Gastrocnemius medialis (tissue), 4 donors: ENCODE results near the gene TMEM114. TPM values are rescaled to one million over a fixed set of nuclear protein-coding genes. Genes with fewer than 3 reads are reported as not detected.

ENCODE experiments used
- ATAC-seq, 2 donors: fragments of 150-250 bp; one replicate each; pipeline ENCODE4 v1.9.1; 2016
- DNase-seq, 2 donors: peaks; one replicate each; pipeline ENCODE4 v3.0.0-alpha.2; 2019
- H3K27ac ChIP-seq, 4 donors: fragments of 200-600 bp; sonication (generic); 1 replicate in 1 of 4; 2 replicates in 3 of 4; pipeline ENCODE4 v1.5.1; 2016 to 2018; ENCODE audit warnings: mild to moderate bottlenecking in 2 of 4, moderate library complexity in 1 of 4
- H3K27me3 ChIP-seq, 3 donors: fragments of 200-600 bp; sonication (generic) in 2 of 3; 1 replicate in 1 of 3; 2 replicates in 2 of 3; pipeline versions ENCODE4 v1.5.1 to v1.6.0; 2016 to 2019; ENCODE audit warnings: mild to moderate bottlenecking in 1 of 3, moderate library complexity in 1 of 3
- H3K36me3 ChIP-seq, 2 donors: fragments of 200-600 bp; sonication (generic) in 1 of 2; one replicate each; pipeline ENCODE4 v1.5.1; 2017 to 2018
- H3K4me1 ChIP-seq, 2 donors: fragments of 200-600 bp; sonication (generic) in 1 of 2; one replicate each; pipeline ENCODE4 v1.5.1; 2016 to 2017; ENCODE audit warnings: mild to moderate bottlenecking in 2 of 2
- H3K4me3 ChIP-seq, 4 donors: fragments of 200-600 bp; sonication (generic) in 3 of 4; 1 replicate in 1 of 4; 2 replicates in 3 of 4; pipeline ENCODE4 v1.5.1; 2016 to 2019; ENCODE audit warnings: mild to moderate bottlenecking in 2 of 4
- H3K9me3 ChIP-seq, 3 donors: fragments of 200-600 bp; sonication (generic) in 2 of 3; 1 replicate in 1 of 3; 2 replicates in 2 of 3; pipeline ENCODE4 v1.5.1; 2016 to 2019
- POLR2A ChIP-seq, 2 donors: fragments of 450-650 bp; IDR thresholded peaks; one replicate each; pipeline ENCODE4 v1.6.1; 2017; ENCODE audit warnings: antibody characterized with exemption in 2 of 2, mild to moderate bottlenecking in 2 of 2, moderate library complexity in 2 of 2
- in situ Hi-C, 4 donors: fragments of 200-750 bp; cut with MboI; loops; one replicate each; pipeline versions ENCODE4 v1.15.0 to v1.8.0; 2017; ENCODE audit warnings: low sequenced_read_pairs in 4 of 4
- intact Hi-C: fragments of 100-400 bp; cut with DNase I; formaldehyde crosslinking; loops from one replicate; pipeline ENCODE4 v1.15.1; 2023; ENCODE audit warnings: low total_unique reads
- total RNA-seq, 4 donors: library from RNA; depleted of rRNA; stranded (reverse); fragments of >200 nt; gene quantifications; one replicate each; pipeline versions ENCODE4 v1.1.0 to v1.2.3, GENCODE V29; 2016
- TF ChIP-seq, protein P1 (sequence below), 5 experiments: fragments of 450-650 bp in 3 of 5; fragments of 200-600 bp in 2 of 5; sonication (generic) in 2 of 5; IDR thresholded peaks in 4 of 5; conservative IDR thresholded peaks in 1 of 5; 1 replicate in 4 of 5; 2 replicates in 1 of 5; pipeline ENCODE4 v1.5.1; 2016 to 2019; ENCODE audit warnings: antibody characterized with exemption in 5 of 5, mild to moderate bottlenecking in 3 of 5, moderate library complexity in 3 of 5

The TMEM114 gene
- total RNA-seq, 4 donors from 2014 or later: not detected

DNA sequence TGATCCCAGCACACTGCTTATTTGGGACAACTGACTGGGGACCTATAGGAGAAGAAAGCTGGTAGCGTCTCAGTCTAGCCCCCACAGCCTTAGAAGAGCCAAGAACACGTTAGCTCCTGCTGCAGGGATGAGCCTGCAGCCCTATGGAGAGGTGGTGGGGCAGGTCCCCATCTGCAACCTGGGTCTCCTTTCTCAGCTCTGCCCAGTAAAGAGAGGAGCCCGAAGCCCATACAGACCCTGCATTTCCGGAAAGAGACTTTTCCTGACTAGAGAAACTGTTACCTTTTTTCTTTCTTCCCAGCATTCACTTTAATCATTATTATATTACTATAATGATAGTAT lies 32.0 kb upstream of the TMEM114 start:
- Histone ChIP-seq H3K27me3 (peaks cover 0 to 3% (median 0%) of the 10 kb centered on the region in 3 donors), H3K4me1 (peaks cover 18 to 27% of the 10 kb centered on the region in 2 donors), H3K4me3 (peak overlapping the region; percentile 90 to 96 (median 94)), H3K9me3 (no peaks in the 10 kb centered on the region), H3K36me3 (peaks cover 0 to 18% of the 10 kb centered on the region in 2 donors), H3K27ac (peak overlapping the region; percentile 91 to 96 (median 94))
- intact Hi-C loops: loop anchor here (5.0 kb wide), 1 partner anchor 55 kb away; no protein-coding TSS in a partner anchor
- no peak for DNase-seq
- TF ChIP-seq, protein P1, sequence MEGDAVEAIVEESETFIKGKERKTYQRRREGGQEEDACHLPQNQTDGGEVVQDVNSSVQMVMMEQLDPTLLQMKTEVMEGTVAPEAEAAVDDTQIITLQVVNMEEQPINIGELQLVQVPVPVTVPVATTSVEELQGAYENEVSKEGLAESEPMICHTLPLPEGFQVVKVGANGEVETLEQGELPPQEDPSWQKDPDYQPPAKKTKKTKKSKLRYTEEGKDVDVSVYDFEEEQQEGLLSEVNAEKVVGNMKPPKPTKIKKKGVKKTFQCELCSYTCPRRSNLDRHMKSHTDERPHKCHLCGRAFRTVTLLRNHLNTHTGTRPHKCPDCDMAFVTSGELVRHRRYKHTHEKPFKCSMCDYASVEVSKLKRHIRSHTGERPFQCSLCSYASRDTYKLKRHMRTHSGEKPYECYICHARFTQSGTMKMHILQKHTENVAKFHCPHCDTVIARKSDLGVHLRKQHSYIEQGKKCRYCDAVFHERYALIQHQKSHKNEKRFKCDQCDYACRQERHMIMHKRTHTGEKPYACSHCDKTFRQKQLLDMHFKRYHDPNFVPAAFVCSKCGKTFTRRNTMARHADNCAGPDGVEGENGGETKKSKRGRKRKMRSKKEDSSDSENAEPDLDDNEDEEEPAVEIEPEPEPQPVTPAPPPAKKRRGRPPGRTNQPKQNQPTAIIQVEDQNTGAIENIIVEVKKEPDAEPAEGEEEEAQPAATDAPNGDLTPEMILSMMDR (IDR thresholded peaks at IDR 0.05 in 4 of 5, conservative IDR thresholded peaks at IDR 0.05 in 1 of 5): no peak
- no peak for TF ChIP-seq POLR2A (IDR thresholded peaks at IDR 0.05)
- ATAC-seq: no peak
- in situ Hi-C loops: no loop called here

DNA sequence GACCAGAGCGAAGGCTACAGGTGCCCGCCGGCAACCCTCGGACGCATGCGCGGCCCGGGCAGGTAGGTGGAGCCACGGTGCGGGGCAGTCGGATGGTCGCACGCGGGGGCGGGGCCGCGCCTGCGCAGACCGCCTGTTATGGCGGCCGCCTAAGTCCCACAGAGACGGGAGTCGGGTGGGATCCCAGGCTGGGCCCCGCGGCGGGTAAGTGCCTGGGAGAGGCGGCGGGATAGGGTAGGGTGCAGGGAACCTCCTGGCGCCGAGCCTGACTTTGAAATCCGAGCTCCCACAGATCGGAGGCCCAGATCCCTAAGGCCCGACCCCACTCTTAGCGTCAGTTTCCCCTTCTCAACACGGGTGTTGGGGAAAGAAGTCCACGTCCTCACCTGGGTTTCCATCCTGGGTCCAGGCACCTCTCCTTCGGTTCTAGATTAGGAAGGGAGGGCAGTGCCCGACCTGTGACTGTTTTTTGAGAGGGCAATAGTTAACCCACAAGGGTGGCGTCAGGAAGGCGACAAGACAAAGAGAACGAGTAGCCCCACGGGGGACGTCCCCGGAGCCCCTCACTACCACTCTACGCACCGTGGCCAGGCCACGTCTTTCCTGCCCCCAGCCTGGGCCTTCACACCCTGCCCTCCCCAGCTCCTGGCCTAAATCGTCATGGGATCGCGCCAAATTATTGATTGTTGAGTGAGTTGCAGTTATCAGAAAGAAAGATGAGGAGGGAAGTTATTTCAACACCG lies 31.4 kb upstream of the TMEM114 start, which contains the start of gene METTL22:
Gene METTL22, plus strand, starts transcription at position 127 of the 743 bp plus-strand sequence. CDS start 3,968 bp downstream, outside the sequence.
- Histone ChIP-seq H3K27ac (peak within 1 kb of the TSS; percentile 91 to 96 (median 94)), H3K4me1 (peaks cover 18 to 27% of the 10 kb centered on the region in 2 donors), H3K36me3 (peaks cover 0 to 13% of the 10 kb centered on the region in 2 donors), H3K9me3 (no peaks in the 10 kb centered on the region), H3K4me3 (peak within 1 kb of the TSS; percentile 90 to 96 (median 94)), H3K27me3 (peaks cover 0 to 3% (median 0%) of the 10 kb centered on the region in 3 donors)
- TF ChIP-seq POLR2A (IDR thresholded peaks at IDR 0.05): peak; percentile 69 to 80
- TF ChIP-seq, protein P1 (IDR thresholded peaks at IDR 0.05 in 4 of 5, conservative IDR thresholded peaks at IDR 0.05 in 1 of 5): no peak
- peak; percentile 89 to 93 for ATAC-seq
- DNase-seq: peak; percentile 74 to 88
- intact Hi-C loops (loop anchor here (2.0 to 5.0 kb wide), 3 partner anchors 53 to 177 kb away; partner anchors contain the start of gene ABAT), in situ Hi-C loops (no loop called here)

DNA sequence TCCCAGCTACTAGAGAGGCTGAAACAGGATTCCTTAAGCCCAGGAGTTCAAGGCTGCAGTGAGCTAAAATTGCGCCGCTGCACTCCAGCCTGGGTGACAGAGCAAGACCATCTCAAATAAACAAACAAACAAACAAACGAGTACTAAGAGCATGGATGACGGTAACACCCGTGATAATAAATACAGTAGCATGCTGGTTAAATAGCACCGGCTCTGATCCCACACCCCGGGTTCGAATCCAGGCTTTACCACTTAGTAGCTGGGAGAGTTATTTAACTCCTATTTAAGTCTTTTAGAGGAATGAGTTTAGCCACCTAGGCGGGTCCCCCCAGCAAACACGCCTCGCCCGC lies 30.9 kb upstream of the TMEM114 start:
- Histone ChIP-seq H3K27me3 (peaks cover 0 to 3% (median 0%) of the 10 kb centered on the region in 3 donors), H3K36me3 (peaks cover 0 to 8% of the 10 kb centered on the region in 2 donors), H3K4me3 (peak overlapping the region; percentile 90 to 96 (median 94)), H3K27ac (peak overlapping the region; percentile 91 to 96 (median 94)), H3K4me1 (peaks cover 18 to 27% of the 10 kb centered on the region in 2 donors), H3K9me3 (no peaks in the 10 kb centered on the region)
- ATAC-seq (no peak), DNase-seq (no peak)
- in situ Hi-C loops: no loop called here
- TF ChIP-seq, protein P1 (IDR thresholded peaks at IDR 0.05 in 4 of 5, conservative IDR thresholded peaks at IDR 0.05 in 1 of 5): no peak
- TF ChIP-seq POLR2A (IDR thresholded peaks at IDR 0.05): no peak
- intact Hi-C loops: loop anchor here (2.0 to 5.0 kb wide), 3 partner anchors 54 to 178 kb away; partner anchors contain the start of gene ABAT

DNA sequence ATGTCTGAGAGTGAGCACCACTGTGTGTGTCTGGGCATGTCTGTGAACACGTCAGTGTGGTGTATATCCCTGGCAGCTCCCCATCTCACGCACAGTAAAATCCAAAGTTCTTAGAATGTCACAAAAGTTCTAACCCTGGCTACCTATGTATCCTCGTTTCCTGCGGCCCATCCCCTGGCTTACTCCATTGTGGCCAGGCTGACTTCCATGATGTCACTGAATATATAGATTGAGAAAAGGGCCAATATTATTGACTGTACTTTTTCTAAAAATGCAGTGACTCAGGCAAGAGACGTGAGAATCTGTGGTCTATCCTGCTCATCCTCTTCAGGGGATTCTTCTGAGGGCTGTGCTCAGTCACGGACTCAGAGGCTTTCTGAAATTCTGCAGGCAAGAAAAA lies 30.2 kb upstream of the TMEM114 start:
- intact Hi-C loops: loop anchor here (2.0 to 5.0 kb wide), 3 partner anchors 53 to 178 kb away; partner anchors contain the start of gene ABAT

More for the DNA sequence above, 30.2 kb upstream of the TMEM114 start:
- Histone ChIP-seq H3K27me3 (peaks cover 0 to 3% (median 0%) of the 10 kb centered on the region in 3 donors), H3K4me3 (no peak overlapping the region), H3K9me3 (no peaks in the 10 kb centered on the region), H3K4me1 (peaks cover 18 to 27% of the 10 kb centered on the region in 2 donors), H3K36me3 (peaks cover 0 to 2% of the 10 kb centered on the region in 2 donors), H3K27ac (no peak overlapping the region)
- no peak for ATAC-seq
- DNase-seq: no peak
- no peak for TF ChIP-seq POLR2A (IDR thresholded peaks at IDR 0.05)
- TF ChIP-seq, protein P1 (IDR thresholded peaks at IDR 0.05 in 4 of 5, conservative IDR thresholded peaks at IDR 0.05 in 1 of 5): no peak
- in situ Hi-C loops: no loop called here
